HFFc6 (cell line): ENCODE results near the gene MAP4. TPM values are rescaled to one million over a fixed set of nuclear protein-coding genes. Genes with fewer than 3 reads are reported as not detected.
A peak's percentile ranks its signal among the peaks of the same experiment; 100 is the strongest.

Experiments used
- DNase-seq: peaks from one replicate; pipeline ENCODE4 v3.0.0-alpha.2; 2018
- H3K27ac Mint-ChIP-seq: 2 replicates; pipeline ENCODE4 v1.8.0; 2020; ENCODE audit warnings: mild to moderate bottlenecking, mixed read lengths
- H3K27me3 Mint-ChIP-seq: 2 replicates; pipeline ENCODE4 v1.8.0; 2021; ENCODE audit warnings: mild to moderate bottlenecking, moderate library complexity, mixed read lengths; ENCODE audit not compliant: insufficient read depth
- H3K36me3 Mint-ChIP-seq: 2 replicates; pipeline ENCODE4 v1.8.0; 2021; ENCODE audit warnings: low read depth, mixed read lengths
- H3K4me1 Mint-ChIP-seq: 2 replicates; pipeline ENCODE4 v1.8.0; 2020; ENCODE audit warnings: low read depth, mixed read lengths
- H3K4me3 Mint-ChIP-seq: 2 replicates; pipeline ENCODE4 v1.8.0; 2020; ENCODE audit warnings: mild to moderate bottlenecking, moderate library complexity, mixed read lengths
- H3K9me3 Mint-ChIP-seq: 2 replicates; pipeline ENCODE4 v1.8.0; 2020; ENCODE audit warnings: mild to moderate bottlenecking, mixed read lengths
- CTCF ChIP-seq: fragments of 200-600 bp; sonication (generic); IDR thresholded peaks from 2 replicates; pipeline ENCODE4 v1.5.0; 2021; ENCODE audit warnings: antibody characterized with exemption, mild to moderate bottlenecking
- total RNA-seq, 6 experiments: library from RNA; stranded (reverse); fragmentation: NEBNext Ultra II Directional; extraction: Animal tissue kit (Norgen Biotek cat#: 25700); gene quantifications; 2 replicates in 1 of 6; 3 replicates in 5 of 6; pipeline ENCODE4 v1.2.3, GENCODE V29; 2021

Gene MAP4
- total RNA-seq, 6 experiments from 2014 or later = 294 to 328 (median 312) TPM

GRCh38 chr3:47985381-47985780, 30.8 kb downstream of the MAP4 start:
- no peaks in the 10 kb centered on the region for H3K27me3 Mint-ChIP-seq
- peaks cover 57% of the 10 kb centered on the region for H3K4me1 Mint-ChIP-seq
- peaks cover 5% of the 10 kb centered on the region; the same call in 1 of the 2 replicates for H3K36me3 Mint-ChIP-seq
- H3K27ac Mint-ChIP-seq = peak overlapping the region; percentile 29; the same call in 1 of the 2 replicates
- no peaks in the 10 kb centered on the region for H3K9me3 Mint-ChIP-seq
- no peak for TF ChIP-seq CTCF
- DNase-seq = no peak
- no peak overlapping the region for H3K4me3 Mint-ChIP-seq

GRCh38 chr3:47984075-47984728, 32.0 kb downstream of the MAP4 start:
- TF ChIP-seq CTCF = no peak
- peak overlapping the region; percentile 65 for H3K4me3 Mint-ChIP-seq
- peaks cover 51% of the 10 kb centered on the region for H3K4me1 Mint-ChIP-seq
- peak; percentile 77 for DNase-seq
- H3K9me3 Mint-ChIP-seq = no peaks in the 10 kb centered on the region
- H3K36me3 Mint-ChIP-seq = peaks cover 5% of the 10 kb centered on the region; the same call in 1 of the 2 replicates
- no peaks in the 10 kb centered on the region for H3K27me3 Mint-ChIP-seq
- H3K27ac Mint-ChIP-seq = peak overlapping the region; percentile 83

- H3K27me3 Mint-ChIP-seq = no peaks in the 10 kb centered on the region
- H3K27ac Mint-ChIP-seq = no peak overlapping the region
- peaks cover 56% of the 10 kb centered on the region for H3K4me1 Mint-ChIP-seq
- no peak for DNase-seq
- no peak for TF ChIP-seq CTCF
- no peaks in the 10 kb centered on the region for H3K9me3 Mint-ChIP-seq
- H3K36me3 Mint-ChIP-seq = peaks cover 10% of the 10 kb centered on the region
- H3K4me3 Mint-ChIP-seq = no peak overlapping the region
These were observed 35.4 kb downstream of the MAP4 start for GRCh38 chr3:47980795-47981194.

- TF ChIP-seq CTCF = no peak
- H3K9me3 Mint-ChIP-seq = no peaks in the 10 kb centered on the region
- peaks cover 8% of the 10 kb centered on the region for H3K36me3 Mint-ChIP-seq
- H3K27me3 Mint-ChIP-seq = no peaks in the 10 kb centered on the region
- H3K4me1 Mint-ChIP-seq = peaks cover 56% of the 10 kb centered on the region
- DNase-seq = no peak
- no peak overlapping the region for H3K4me3 Mint-ChIP-seq
- no peak overlapping the region for H3K27ac Mint-ChIP-seq
These were observed 37.1 kb downstream of the MAP4 start for GRCh38 chr3:47979070-47979469.

GRCh38 chr3:47978386-47978785, 37.8 kb downstream of the MAP4 start:
- no peak for DNase-seq
- TF ChIP-seq CTCF = no peak
- H3K4me1 Mint-ChIP-seq = peaks cover 51% of the 10 kb centered on the region
- no peaks in the 10 kb centered on the region for H3K9me3 Mint-ChIP-seq
- H3K36me3 Mint-ChIP-seq = peaks cover 5% of the 10 kb centered on the region; the same call in 1 of the 2 replicates
- no peak overlapping the region for H3K4me3 Mint-ChIP-seq
- no peak overlapping the region for H3K27ac Mint-ChIP-seq
- no peaks in the 10 kb centered on the region for H3K27me3 Mint-ChIP-seq
